SJCRH30 (cell line): ENCODE data around the gene GRIN1. TPM values are rescaled to one million over a fixed set of nuclear protein-coding genes. Genes with fewer than 3 reads are reported as not detected.

Experiments
- DNase-seq, 2 experiments: peaks; one replicate each; pipeline ENCODE4 v3.0.0-alpha.2; 2015 to 2020
- H3K27ac ChIP-seq: fragments of 250-450 bp; sonication (Bioruptor Pico); 2 replicates; pipeline ENCODE4 v1.5.1; 2020; ENCODE audit warnings: mild to moderate bottlenecking, moderate library complexity
- H3K27me3 ChIP-seq: fragments of 250-450 bp; sonication (Bioruptor Pico); 2 replicates; pipeline ENCODE4 v1.5.1; 2020; ENCODE audit warnings: mild to moderate bottlenecking, moderate library complexity
- H3K36me3 ChIP-seq: fragments of 250-450 bp; sonication (Bioruptor Pico); 2 replicates; pipeline ENCODE4 v1.5.1; 2020; ENCODE audit warnings: mild to moderate bottlenecking, moderate library complexity
- H3K4me1 ChIP-seq: fragments of 250-450 bp; sonication (Bioruptor Pico); 2 replicates; pipeline ENCODE4 v1.5.1; 2020; ENCODE audit warnings: mild to moderate bottlenecking, moderate library complexity
- H3K4me3 ChIP-seq: fragments of 250-450 bp; sonication (Bioruptor Pico); 2 replicates; pipeline ENCODE4 v1.5.1; 2020; ENCODE audit warnings: mild to moderate bottlenecking, moderate library complexity
- H3K9me3 ChIP-seq: fragments of 250-450 bp; sonication (Bioruptor Pico); replicated peaks from 2 replicates; pipeline ENCODE4 v1.5.1; 2020; ENCODE audit warnings: mild to moderate bottlenecking, moderate library complexity
- total RNA-seq: library from RNA; depleted of rRNA; stranded (reverse); fragments of >200 nt; shearing (Covaris generic); gene quantifications from 2 replicates; pipeline ENCODE4 v1.2.3, GENCODE V29; 2014

The GRIN1 gene
- total RNA-seq, 1 experiment from 2014 or later, result 0.49 TPM

DNA sequence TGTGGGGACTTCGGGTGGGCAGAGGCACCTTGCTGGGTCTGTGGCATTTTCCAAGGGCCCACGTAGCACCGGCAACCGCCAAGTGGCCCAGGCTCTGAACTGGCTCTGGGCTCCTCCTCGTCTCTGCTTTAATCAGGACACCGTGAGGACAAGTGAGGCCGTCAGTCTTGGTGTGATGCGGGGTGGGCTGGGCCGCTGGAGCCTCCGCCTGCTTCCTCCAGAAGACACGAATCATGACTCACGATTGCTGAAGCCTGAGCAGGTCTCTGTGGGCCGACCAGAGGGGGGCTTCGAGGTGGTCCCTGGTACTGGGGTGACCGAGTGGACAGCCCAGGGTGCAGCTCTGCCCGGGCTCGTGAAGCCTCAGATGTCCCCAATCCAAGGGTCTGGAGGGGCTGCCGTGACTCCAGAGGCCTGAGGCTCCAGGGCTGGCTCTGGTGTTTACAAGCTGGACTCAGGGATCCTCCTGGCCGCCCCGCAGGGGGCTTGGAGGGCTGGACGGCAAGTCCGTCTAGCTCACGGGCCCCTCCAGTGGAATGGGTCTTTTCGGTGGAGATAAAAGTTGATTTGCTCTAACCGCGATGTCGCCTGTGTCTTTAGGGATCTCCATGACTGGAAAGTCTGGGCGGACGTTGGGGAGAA lies 30.2 kb upstream of the GRIN1 start:
- Histone ChIP-seq H3K36me3 (peaks cover 51% of the 10 kb centered on the region), H3K27me3 (no peaks in the 10 kb centered on the region), H3K4me3 (no peak overlapping the region), H3K9me3 (no peaks in the 10 kb centered on the region), H3K27ac (no peak overlapping the region), H3K4me1 (no peaks in the 10 kb centered on the region)
- DNase-seq, result no peak

GRCh38 chr9:137109250-137110146 lies 29.5 kb upstream of the GRIN1 start:
- Histone ChIP-seq H3K4me1 (no peaks in the 10 kb centered on the region), H3K4me3 (no peak overlapping the region), H3K27me3 (no peaks in the 10 kb centered on the region), H3K9me3 (no peaks in the 10 kb centered on the region), H3K27ac (no peak overlapping the region), H3K36me3 (peaks cover 44% of the 10 kb centered on the region)
- DNase-seq, result no peak

DNA sequence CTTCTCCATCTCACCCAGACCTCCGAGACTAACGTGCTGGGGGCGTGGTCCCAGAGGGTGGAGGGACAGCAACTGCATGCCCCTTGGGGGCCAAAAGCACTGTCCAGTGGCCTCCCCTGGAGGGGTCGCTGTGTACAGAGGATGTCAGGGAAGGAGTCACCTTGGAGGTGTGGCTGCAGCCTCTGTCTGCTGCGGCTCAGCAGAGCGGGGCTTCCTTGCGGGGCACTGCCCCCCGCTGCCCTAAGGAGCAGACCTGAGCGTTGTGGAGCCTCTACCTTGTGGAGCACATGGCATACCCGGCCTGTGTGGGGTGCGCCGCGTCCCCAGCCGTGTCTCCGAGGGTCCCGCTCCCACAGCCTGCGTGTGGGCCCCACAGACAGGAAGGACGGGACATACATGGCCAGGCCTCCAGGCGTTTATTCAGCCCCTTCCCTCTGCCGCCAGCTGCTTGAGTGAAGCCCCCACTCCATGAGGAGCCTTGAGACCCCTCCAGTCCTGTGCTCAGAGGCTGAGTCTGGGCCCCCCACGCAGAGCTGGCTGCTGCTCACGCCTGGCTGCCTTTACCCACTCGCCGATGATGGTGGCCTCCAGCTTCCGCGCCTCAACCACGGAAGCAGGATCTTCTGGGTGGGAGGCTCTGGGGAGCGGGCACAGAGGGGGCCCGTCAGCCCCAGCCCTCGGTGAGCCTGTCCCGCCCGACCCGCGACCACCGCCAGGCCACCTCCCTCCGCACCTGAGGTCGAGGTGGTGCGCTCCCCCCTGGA lies 28.6 kb upstream of the GRIN1 start:
- Histone ChIP-seq H3K27ac (no peak overlapping the region), H3K4me1 (peaks cover 4% of the 10 kb centered on the region; the same call in 1 of the 2 replicates), H3K9me3 (no peaks in the 10 kb centered on the region), H3K4me3 (no peak overlapping the region), H3K27me3 (peaks cover 4% of the 10 kb centered on the region; the same call in 1 of the 2 replicates), H3K36me3 (peaks cover 39% of the 10 kb centered on the region)
- no peak for DNase-seq

- DNase-seq, result no peak
- Histone ChIP-seq H3K4me1 (peaks cover 7% of the 10 kb centered on the region; the same call in 1 of the 2 replicates), H3K36me3 (peaks cover 33% of the 10 kb centered on the region), H3K27ac (no peak overlapping the region), H3K9me3 (no peaks in the 10 kb centered on the region), H3K27me3 (peaks cover 10% of the 10 kb centered on the region; the same call in 1 of the 2 replicates), H3K4me3 (no peak overlapping the region)
Measured at GRCh38 chr9:137110911-137111787, 27.8 kb upstream of the GRIN1 start.

- H3K4me1 ChIP-seq, result peaks cover 8% of the 10 kb centered on the region; the same call in 1 of the 2 replicates
- no peak for DNase-seq
- H3K27me3 ChIP-seq, result peaks cover 14% of the 10 kb centered on the region; the same call in 1 of the 2 replicates
- no peak overlapping the region for H3K4me3 ChIP-seq
- peaks cover 28% of the 10 kb centered on the region for H3K36me3 ChIP-seq
- H3K27ac ChIP-seq, result no peak overlapping the region
- H3K9me3 ChIP-seq, result no peaks in the 10 kb centered on the region
Measured at GRCh38 chr9:137111788-137112563, 27.0 kb upstream of the GRIN1 start.

DNA sequence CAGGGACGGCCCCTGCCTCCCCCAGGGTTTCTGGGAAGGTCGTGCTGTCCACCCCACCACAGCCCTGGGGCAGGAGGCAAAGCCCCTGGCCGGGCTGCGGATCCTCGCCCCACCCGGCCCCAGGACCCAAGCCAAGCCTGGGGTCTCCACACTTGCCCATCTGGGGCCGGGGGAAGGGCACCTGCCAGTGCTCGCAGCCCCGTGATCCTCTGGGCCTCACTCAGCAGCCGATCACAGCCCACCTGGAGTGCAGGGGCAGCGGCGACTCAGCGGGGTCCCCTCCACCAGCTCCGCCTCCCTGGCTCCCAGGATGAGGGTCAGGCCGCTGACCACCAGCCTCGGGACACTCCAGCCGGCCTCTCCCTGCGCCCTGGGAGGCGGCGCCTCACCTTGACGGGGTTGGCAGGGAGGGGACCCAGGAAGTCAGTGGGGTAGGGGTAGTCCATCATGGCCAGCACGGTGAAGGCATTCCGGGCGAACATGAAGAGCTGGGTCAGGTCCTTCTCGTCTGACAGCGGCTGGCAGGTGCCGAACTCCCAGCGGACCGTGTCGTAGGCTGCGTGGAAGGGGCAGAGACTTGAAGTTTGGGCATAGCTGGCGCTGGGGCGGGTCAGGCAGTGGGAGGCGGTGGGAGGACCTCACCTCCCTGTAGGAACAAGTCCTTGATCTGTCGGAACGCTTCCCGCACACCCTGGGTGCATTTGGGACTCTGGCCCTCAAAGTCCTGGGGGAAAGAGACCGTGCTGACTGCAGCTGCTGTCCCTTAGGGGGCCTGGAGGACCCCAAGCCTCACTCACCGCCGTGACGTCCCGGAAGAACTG lies 26.2 kb upstream of the GRIN1 start:
- no peaks in the 10 kb centered on the region for H3K9me3 ChIP-seq
- peaks cover 8% of the 10 kb centered on the region; the same call in 1 of the 2 replicates for H3K4me1 ChIP-seq
- peaks cover 14% of the 10 kb centered on the region; the same call in 1 of the 2 replicates for H3K27me3 ChIP-seq
- no peak overlapping the region for H3K27ac ChIP-seq
- H3K36me3 ChIP-seq, result peaks cover 20% of the 10 kb centered on the region
- DNase-seq, result no peak
- no peak overlapping the region for H3K4me3 ChIP-seq

DNA sequence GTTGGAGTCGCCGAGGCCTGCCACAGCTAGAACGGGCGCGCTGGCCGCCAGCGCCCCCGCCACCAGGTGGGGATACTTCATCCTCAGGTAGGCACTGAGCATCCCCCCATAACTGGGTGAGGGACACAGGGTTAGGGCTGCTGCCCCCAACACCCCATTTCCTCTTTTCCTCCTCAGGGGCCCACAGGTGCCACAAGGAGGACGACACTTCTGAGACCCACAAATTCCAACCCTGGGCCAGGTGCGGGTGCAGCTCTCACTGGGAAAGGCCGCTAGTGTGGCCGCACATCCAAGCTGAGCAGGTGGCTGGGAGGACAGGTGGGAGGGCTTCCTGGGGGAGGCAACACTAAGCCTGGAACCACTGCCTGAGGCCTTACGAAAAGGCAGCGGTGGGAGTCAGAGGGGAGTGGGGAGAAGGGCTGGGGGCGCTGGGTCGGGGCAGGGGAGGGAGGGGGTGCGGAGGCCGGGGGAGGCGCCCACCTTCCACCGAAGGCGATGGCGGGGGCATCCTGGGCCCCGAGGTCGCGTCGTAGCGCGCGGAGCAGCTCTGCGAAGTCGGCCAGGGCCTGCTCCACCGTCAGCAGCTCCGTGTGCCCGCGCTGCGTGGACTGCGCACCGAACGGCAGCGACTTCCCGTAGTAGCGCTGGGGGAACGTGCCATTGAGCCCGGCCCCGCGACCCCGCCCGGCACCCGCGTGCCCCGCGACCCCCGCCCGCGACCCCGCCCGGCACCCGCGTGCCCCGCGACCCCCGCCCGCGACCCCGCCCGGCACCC lies 25.4 kb upstream of the GRIN1 start:
- DNase-seq, result no peak
- peaks cover 12% of the 10 kb centered on the region for H3K36me3 ChIP-seq
- peaks cover 8% of the 10 kb centered on the region; the same call in 1 of the 2 replicates for H3K4me1 ChIP-seq
- H3K9me3 ChIP-seq, result no peaks in the 10 kb centered on the region
- H3K27me3 ChIP-seq, result peaks cover 14% of the 10 kb centered on the region; the same call in 1 of the 2 replicates
- no peak overlapping the region for H3K4me3 ChIP-seq
- no peak overlapping the region for H3K27ac ChIP-seq

DNA sequence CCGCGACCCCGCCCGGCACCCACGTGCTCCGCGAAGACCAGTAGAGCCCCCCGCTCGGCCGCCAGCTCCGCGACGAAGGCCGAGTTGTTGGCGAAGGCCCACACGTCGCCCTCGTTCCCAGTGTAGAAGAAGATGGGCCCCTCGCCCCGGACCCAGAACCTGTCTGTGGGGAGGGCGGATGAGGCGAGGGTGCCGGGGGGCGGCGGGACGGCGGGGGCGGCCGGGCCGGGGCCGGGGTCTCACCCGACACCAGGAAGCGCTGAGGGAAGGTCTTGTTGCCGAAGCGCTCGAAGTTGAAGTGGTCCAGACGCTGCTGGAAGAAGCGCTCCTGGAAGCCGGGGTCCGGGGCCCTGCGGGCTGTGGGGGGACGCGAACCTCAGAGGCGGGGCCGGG lies 24.7 kb upstream of the GRIN1 start:
- peaks cover 5% of the 10 kb centered on the region; the same call in 1 of the 2 replicates for H3K36me3 ChIP-seq
- H3K4me3 ChIP-seq, result peak overlapping the region; percentile 62
- H3K4me1 ChIP-seq, result peaks cover 8% of the 10 kb centered on the region; the same call in 1 of the 2 replicates
- DNase-seq, result no peak
- H3K27me3 ChIP-seq, result peaks cover 14% of the 10 kb centered on the region; the same call in 1 of the 2 replicates
- no peaks in the 10 kb centered on the region for H3K9me3 ChIP-seq
- H3K27ac ChIP-seq, result no peak overlapping the region

- Histone ChIP-seq H3K4me3 (peak within 1 kb of the TSS; percentile 62), H3K36me3 (0 out of 2 replicates have a peak, but pooled peaks cover 3% of the 10 kb centered on the region), H3K9me3 (no peaks in the 10 kb centered on the region), H3K4me1 (peaks cover 8% of the 10 kb centered on the region; the same call in 1 of the 2 replicates), H3K27me3 (peaks cover 14% of the 10 kb centered on the region; the same call in 1 of the 2 replicates), H3K27ac (no peak within 1 kb of the TSS)
- peak in 1 of 2 experiments; percentile 55 for DNase-seq
Measured at GRCh38 chr9:137114613-137115393, 24.2 kb upstream of the GRIN1 start, which contains the start of gene DPP7. Gene DPP7, minus strand, starts transcription at chr9:137114733. Its CDS starts 20 bp downstream, at chr9:137114713.

GRCh38 chr9:137115394-137116026 lies 23.4 kb upstream of the GRIN1 start:
- Histone ChIP-seq H3K4me3 (no peak overlapping the region), H3K9me3 (no peaks in the 10 kb centered on the region), H3K27ac (no peak overlapping the region), H3K27me3 (peaks cover 14% of the 10 kb centered on the region; the same call in 1 of the 2 replicates), H3K4me1 (peaks cover 8% of the 10 kb centered on the region; the same call in 1 of the 2 replicates), H3K36me3 (0 out of 2 replicates have a peak, but pooled peaks cover under 1% of the 10 kb centered on the region)
- DNase-seq, result peak in 1 of 2 experiments; percentile 27
